ENCODE data around the gene SYNC.

DNA sequence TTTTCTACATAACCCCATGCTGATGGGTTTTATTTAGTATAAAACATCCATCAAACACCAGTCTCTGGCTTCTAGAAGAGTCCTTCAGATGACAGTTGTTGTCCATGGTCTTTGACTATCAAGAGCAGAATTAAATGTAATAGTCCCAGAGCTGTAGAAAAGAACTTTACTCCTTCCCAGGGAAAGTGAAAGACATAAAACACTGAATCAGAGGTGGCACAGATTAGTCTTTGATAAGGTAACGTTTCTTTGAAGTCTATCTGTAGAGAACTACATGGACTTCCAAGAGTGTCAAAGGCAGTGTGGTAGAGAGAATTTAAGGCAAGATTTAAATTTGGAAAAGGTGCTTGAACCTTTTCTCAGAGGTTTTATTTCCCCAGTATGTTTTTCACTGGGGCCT lies 21.9 kb downstream of the SYNC start:
- TF ChIP-seq, protein P1, sequence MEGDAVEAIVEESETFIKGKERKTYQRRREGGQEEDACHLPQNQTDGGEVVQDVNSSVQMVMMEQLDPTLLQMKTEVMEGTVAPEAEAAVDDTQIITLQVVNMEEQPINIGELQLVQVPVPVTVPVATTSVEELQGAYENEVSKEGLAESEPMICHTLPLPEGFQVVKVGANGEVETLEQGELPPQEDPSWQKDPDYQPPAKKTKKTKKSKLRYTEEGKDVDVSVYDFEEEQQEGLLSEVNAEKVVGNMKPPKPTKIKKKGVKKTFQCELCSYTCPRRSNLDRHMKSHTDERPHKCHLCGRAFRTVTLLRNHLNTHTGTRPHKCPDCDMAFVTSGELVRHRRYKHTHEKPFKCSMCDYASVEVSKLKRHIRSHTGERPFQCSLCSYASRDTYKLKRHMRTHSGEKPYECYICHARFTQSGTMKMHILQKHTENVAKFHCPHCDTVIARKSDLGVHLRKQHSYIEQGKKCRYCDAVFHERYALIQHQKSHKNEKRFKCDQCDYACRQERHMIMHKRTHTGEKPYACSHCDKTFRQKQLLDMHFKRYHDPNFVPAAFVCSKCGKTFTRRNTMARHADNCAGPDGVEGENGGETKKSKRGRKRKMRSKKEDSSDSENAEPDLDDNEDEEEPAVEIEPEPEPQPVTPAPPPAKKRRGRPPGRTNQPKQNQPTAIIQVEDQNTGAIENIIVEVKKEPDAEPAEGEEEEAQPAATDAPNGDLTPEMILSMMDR (IDR thresholded peaks at IDR 0.05) = no peak
- TF ChIP-seq EP300 (IDR thresholded peaks at IDR 0.05) (no peak), POLR2AphosphoS5 (IDR thresholded peaks at IDR 0.05) (no peak), POLR2A (IDR thresholded peaks at IDR 0.05; ENCODE audit: low read depth) (no peak)

Data from esophagus muscularis mucosa (tissue), 4 donors.